MM.1S (cell line): ENCODE measurements around the gene MYL4.

Experiments used
- CTCF ChIP-seq: fragments of 300-600 bp; sonication (generic); IDR thresholded peaks from 2 replicates; pipeline ENCODE4 v1.5.1; 2016; ENCODE audit warnings: antibody characterized with exemption, low read length, mixed read lengths
- EZH2 ChIP-seq: fragments of 300-600 bp; sonication (generic); optimal IDR thresholded peaks from 2 replicates; pipeline ENCODE3; 2017; ENCODE audit warnings: low read depth, mild to moderate bottlenecking, antibody characterized with exemption, low read length, mixed read lengths

- TF ChIP-seq CTCF (no peak), EZH2 (no peak)
These were observed 53.4 kb downstream of the MYL4 start for GRCh38 chr17:47262586-47262985.
